DND-41 (cell line): ENCODE data around the gene SH3RF3.

Experiments
- EZH2 ChIP-seq: IDR thresholded peaks from 3 replicates; pipeline ENCODE4 v1.6.1; 2012; ENCODE audit warnings: borderline replicate concordance, low read depth, mild to moderate bottlenecking, moderate library complexity, low read length, inconsistent platforms; ENCODE audit not compliant: severe bottlenecking
- TF ChIP-seq, protein P1 (sequence below): IDR thresholded peaks from 2 replicates; pipeline ENCODE4 v1.5.1; 2012; ENCODE audit warnings: borderline replicate concordance, low read length, moderate library complexity, mild to moderate bottlenecking; ENCODE audit not compliant: poor library complexity, severe bottlenecking; ENCODE audit errors: extremely low read depth

DNA sequence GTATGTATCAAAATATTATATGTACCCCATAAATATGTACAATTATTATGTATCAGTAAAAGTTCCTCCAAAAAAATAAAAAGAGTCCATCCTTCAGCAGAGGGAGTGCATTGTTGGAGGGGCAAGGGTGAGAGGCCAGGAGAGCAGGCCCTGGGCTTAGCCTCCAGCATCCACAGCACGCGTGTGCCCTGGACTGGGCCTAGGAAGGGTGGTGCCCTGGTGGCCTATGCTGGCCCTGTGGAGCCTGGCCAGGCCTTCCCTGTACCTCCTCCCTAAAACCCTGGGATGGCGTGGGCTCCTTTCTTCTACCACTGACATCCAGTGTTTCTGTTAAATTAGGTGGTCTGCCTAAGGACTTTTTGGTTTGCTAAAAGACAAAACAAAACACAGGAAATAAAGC, 93.4 kb downstream of the SH3RF3 start:
- TF ChIP-seq, protein P1, sequence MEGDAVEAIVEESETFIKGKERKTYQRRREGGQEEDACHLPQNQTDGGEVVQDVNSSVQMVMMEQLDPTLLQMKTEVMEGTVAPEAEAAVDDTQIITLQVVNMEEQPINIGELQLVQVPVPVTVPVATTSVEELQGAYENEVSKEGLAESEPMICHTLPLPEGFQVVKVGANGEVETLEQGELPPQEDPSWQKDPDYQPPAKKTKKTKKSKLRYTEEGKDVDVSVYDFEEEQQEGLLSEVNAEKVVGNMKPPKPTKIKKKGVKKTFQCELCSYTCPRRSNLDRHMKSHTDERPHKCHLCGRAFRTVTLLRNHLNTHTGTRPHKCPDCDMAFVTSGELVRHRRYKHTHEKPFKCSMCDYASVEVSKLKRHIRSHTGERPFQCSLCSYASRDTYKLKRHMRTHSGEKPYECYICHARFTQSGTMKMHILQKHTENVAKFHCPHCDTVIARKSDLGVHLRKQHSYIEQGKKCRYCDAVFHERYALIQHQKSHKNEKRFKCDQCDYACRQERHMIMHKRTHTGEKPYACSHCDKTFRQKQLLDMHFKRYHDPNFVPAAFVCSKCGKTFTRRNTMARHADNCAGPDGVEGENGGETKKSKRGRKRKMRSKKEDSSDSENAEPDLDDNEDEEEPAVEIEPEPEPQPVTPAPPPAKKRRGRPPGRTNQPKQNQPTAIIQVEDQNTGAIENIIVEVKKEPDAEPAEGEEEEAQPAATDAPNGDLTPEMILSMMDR = no peak
- no peak for TF ChIP-seq EZH2
